GM18519 (cell line): Measurements from ENCODE around the gene VHLL.

Experiments used
- ATAC-seq: cut with Tn5 transposase; IDR thresholded peaks from one replicate; pipeline ENCODE4 v1.9.1; 2021; ENCODE audit warnings: mild to moderate bottlenecking, moderate library complexity; ENCODE audit not compliant: unreplicated experiment, low FRiP score

The VHLL gene

DNA sequence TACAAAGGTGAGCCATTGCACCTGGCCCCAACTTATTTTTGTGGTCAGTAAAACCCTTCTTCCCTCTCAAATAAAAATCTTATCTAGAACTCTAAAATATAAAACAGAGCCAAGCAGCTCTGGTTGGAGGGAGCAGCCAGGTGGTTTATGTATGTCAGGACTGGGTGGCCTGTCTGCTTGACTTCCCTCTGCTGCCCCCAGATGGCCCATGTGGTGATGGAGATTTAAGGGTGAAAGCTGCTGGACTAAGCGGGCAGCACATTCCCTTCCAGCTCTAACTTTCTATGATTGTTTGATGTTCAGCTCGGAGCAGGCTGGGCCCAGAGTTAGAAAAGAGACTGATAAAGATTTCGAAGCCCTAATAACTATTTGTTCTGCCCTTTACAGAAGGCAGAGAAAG, 39.3 kb downstream of the VHLL start:
- no peak for ATAC-seq

DNA sequence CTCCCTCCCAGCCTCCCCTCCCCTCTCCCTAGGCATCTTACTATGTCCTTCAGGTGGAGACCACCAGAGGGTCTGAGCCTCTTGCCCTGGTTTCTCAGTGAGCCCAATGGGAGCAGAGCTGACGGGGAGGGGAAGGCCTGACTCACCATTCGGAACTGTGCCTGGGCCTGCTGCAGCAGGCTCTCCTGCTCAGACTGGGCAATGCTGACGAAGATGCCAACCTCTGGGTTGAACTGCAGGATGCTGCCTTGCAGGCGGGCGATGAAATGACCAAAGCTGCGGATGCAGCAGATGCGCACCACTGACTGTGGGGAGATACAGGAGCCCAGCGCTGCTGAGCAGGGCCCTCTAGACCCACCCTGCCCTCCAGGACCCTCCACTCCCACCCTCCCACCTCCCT, 40.2 kb downstream of the VHLL start:
- ATAC-seq = no peak

DNA sequence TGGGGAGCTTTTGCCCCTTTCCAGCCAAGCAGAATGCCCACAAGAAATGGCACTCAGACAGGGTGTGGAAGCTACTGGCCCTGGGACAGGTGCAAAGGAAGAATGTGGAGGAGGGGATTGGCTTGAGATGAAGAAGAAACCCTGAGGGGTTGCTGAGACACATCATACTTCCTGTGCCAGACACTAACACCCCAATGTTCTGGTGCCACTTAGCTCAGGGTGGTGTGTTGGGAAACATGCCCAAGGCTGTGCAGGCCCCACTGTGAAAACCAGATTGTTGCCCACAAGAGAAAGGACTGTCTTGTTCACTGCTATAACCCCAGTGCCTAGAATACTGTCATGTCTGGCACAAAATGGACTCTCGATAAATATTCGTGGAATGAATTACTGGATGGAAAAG, 41.4 kb downstream of the VHLL start:
- no peak for ATAC-seq

DNA sequence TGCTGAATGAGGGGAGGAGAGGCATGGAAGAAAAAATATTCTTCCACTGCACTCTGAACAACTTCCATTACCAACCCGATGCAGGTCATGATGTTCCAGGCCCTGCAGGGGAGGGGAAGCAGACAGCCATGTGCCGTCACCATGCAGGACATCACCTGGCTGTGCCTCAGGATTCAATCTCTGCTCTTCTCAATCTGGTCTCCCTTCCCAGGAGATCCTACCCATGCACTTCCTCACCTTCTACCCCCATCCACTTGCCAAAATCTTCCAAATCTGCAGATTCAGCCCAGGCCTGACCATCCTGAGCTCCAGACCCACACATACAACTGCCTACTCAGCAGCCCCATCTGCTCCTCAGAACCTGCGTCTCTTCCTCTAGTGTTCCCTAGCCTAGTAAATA, 45.5 kb downstream of the VHLL start:
- ATAC-seq = no peak

DNA sequence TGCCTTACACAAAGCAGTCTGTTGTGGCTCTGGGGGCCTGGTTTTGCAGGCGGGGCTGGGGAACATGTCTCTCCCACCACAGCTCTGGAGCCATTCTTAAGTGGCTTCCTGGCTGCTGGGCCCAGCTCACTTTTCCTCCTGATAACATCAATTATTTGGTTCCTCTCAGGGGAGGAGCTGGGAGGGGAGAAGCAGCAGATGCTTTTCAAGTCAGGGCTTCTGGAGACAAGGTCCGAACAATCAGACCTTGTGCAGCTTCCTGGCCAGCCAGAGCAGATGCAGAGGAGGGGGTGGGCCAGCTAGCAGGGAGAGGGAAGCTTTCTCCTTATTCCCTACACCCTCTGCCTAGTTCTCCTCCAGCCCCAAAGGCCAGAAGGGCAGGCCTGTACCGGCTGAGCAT, 47.6 kb downstream of the VHLL start:
- no peak for ATAC-seq

DNA sequence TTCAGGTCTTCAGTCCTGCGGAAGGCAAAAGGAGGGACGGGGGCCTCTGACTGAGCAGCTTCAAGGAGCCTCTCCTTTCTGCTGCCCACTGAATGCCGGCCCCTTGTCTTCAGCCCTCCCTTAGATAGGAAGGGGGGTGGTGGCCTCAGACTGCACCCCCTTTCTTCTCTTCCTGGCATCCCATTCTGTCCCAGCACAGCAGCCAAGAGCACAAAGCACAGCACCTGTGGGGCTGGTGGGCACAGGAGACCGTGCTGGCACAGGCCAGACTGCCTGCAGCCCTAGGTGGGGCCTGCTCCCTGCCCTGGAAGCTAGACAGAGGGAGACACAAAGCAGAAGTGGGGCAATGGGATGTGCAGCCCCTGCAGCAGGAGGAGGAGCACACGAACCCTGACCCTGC, 49.5 kb downstream of the VHLL start:
- ATAC-seq = no peak
